ENCODE data around the gene VSIG4.

VSIG4 gene

DNA sequence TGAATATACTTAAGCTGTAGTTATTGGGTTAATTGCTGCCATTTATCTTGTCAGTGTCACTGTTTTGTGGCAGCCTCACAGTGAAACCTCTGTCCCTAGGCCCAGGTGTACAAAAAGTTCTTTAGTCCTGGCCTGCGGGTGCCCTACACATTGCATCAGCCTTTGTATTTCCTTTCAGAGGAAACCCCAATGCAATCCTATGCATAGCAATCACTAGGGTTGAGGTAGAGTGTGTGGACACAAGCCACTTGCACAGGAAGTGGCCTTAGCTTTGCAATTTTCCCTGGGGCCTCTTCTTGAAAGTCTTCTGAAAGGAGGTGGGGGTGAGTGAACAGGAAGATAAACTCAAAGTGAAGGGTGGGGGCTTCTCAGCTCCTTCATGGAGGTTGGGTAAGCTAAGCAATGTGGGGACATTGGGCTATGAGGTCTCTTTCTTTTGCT lies 27.8 kb downstream of the VSIG4 start:
- in situ Hi-C loops (cut with HindIII; ENCODE audit: low sequenced_read_pairs), result no loop called here
- TF ChIP-seq, protein P1, sequence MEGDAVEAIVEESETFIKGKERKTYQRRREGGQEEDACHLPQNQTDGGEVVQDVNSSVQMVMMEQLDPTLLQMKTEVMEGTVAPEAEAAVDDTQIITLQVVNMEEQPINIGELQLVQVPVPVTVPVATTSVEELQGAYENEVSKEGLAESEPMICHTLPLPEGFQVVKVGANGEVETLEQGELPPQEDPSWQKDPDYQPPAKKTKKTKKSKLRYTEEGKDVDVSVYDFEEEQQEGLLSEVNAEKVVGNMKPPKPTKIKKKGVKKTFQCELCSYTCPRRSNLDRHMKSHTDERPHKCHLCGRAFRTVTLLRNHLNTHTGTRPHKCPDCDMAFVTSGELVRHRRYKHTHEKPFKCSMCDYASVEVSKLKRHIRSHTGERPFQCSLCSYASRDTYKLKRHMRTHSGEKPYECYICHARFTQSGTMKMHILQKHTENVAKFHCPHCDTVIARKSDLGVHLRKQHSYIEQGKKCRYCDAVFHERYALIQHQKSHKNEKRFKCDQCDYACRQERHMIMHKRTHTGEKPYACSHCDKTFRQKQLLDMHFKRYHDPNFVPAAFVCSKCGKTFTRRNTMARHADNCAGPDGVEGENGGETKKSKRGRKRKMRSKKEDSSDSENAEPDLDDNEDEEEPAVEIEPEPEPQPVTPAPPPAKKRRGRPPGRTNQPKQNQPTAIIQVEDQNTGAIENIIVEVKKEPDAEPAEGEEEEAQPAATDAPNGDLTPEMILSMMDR (IDR thresholded peaks at IDR 0.05; ENCODE audit: low read depth, low read length), result no peak
- no peak overlapping the region for H3K4me3 ChIP-seq (ENCODE audit: low read depth, low read length)
- no peak for DNase-seq (ENCODE audit: low read depth, low spot score)

- no peak overlapping the region for H3K4me3 ChIP-seq (ENCODE audit: low read depth, low read length)
- in situ Hi-C loops (cut with HindIII; ENCODE audit: low sequenced_read_pairs), result no loop called here
- TF ChIP-seq, protein P1 (IDR thresholded peaks at IDR 0.05; ENCODE audit: low read depth, low read length), result no peak
- DNase-seq (ENCODE audit: low read depth, low spot score), result no peak
Observed at GRCh38 chrX:66009231-66009845, 30.5 kb downstream of the VSIG4 start.

- no peak overlapping the region for H3K4me3 ChIP-seq (ENCODE audit: low read depth, low read length)
- TF ChIP-seq, protein P1 (IDR thresholded peaks at IDR 0.05; ENCODE audit: low read depth, low read length), result no peak
- in situ Hi-C loops (cut with HindIII; ENCODE audit: low sequenced_read_pairs), result no loop called here
- no peak for DNase-seq (ENCODE audit: low read depth, low spot score)
Observed at GRCh38 chrX:66008328-66008970, 31.4 kb downstream of the VSIG4 start.

- in situ Hi-C loops (cut with HindIII; ENCODE audit: low sequenced_read_pairs), result no loop called here
- no peak for DNase-seq (ENCODE audit: low read depth, low spot score)
- H3K4me3 ChIP-seq (ENCODE audit: low read depth, low read length), result no peak overlapping the region
- TF ChIP-seq, protein P1 (IDR thresholded peaks at IDR 0.05; ENCODE audit: low read depth, low read length), result no peak
Observed at GRCh38 chrX:66007851-66008250, 32.0 kb downstream of the VSIG4 start.

GRCh38 chrX:66005830-66006449 lies 33.9 kb downstream of the VSIG4 start:
- no peak for DNase-seq (ENCODE audit: low read depth, low spot score)
- TF ChIP-seq, protein P1 (IDR thresholded peaks at IDR 0.05; ENCODE audit: low read depth, low read length), result no peak
- in situ Hi-C loops (cut with HindIII; ENCODE audit: low sequenced_read_pairs), result no loop called here
- H3K4me3 ChIP-seq (ENCODE audit: low read depth, low read length), result no peak overlapping the region

DNA sequence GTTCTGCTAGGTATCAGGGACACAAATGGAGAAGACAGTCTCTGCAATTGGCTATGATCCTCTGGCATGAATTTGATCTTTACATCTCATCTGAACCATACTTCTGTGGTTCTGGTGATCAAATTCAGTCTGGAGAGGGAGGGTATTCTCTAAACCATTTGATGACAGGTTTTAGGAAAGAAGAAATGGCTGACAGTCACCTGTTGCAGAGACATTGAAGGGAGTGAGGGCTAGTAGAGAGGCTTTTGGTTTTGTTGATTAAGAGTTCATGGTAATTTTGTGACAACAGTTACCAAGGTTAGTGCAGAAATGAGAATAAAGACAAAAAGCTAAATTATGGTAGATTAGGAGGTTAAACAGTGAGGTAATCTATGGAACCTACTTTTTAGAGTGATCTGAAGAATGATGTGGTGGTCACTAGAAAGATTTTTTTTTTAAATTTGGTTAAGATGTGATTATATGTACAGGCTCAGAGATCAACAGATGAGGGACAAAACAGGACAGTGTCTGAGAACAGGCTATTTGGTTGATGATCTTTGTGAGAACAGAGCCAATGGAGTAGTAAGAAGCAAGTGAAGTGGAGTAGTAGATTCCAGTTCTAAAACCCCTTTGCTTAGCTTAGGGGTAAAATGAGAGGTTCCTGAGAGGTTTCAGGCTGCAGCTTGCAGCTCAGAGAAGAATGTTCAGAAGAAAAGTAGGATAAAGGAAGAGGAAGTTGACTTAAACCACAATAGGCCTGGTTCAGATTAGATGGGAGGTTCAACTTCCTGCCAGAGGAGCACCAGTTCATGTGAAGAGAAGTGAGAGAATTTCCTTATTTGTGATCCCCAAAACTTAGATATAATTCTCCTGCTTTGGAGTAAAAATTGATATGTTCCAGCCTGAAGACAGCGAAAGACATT lies 34.7 kb downstream of the VSIG4 start:
- TF ChIP-seq, protein P1 (IDR thresholded peaks at IDR 0.05; ENCODE audit: low read depth, low read length), result no peak
- no peak for DNase-seq (ENCODE audit: low read depth, low spot score)
- H3K4me3 ChIP-seq (ENCODE audit: low read depth, low read length), result no peak overlapping the region
- in situ Hi-C loops (cut with HindIII; ENCODE audit: low sequenced_read_pairs), result no loop called here

Data from astrocyte of the spinal cord (primary cell).